Upper lobe of left lung (tissue), 4 donors: ENCODE measurements around the gene NIPA2.

Source experiments
- CTCF ChIP-seq, 6 experiments: fragments of 450-650 bp in 4 of 6; fragments of 200-600 bp in 2 of 6; sonication (generic) in 2 of 6; IDR thresholded peaks; one replicate each; pipeline ENCODE4 v1.5.1; 2016 to 2019; ENCODE audit warnings: antibody characterized with exemption in 6 of 6
- POLR2A ChIP-seq, 4 donors: fragments of 450-650 bp; IDR thresholded peaks; one replicate each; pipeline ENCODE4 v1.5.1; 2016 to 2017; ENCODE audit warnings: antibody characterized with exemption in 4 of 4, mild to moderate bottlenecking in 2 of 4

GRCh38 chr15:22795206-22796063 lies 43.0 kb upstream of the NIPA2 start:
- TF ChIP-seq CTCF (IDR thresholded peaks at IDR 0.05) (no peak), POLR2A (IDR thresholded peaks at IDR 0.05) (no peak)
